Activated CD4-positive, alpha-beta T cell treated with anti-CD3 and anti-CD28 coated beads, Interleukin-2, amount 50 U/mL, for 24 hours (primary cell): ENCODE data around the gene ZACN.
"Not testable (repeated sequence)": the region's sequence is repeated elsewhere in the genome, so short reads cannot be mapped to it uniquely, and the experiment has no call there.

Experiments used
- DNase-seq, 2 donors: peaks; one replicate each; pipeline ENCODE4 v3.0.0-alpha.2; 2020; ENCODE audit warnings: low read depth in 1 of 2, low spot score in 1 of 2

ZACN gene

GRCh38 chr17:76053246-76054111 lies 25.5 kb upstream of the ZACN start:
- DNase-seq, result no peak

GRCh38 chr17:76054112-76054476 lies 24.9 kb upstream of the ZACN start:
- DNase-seq, result no peak

DNA sequence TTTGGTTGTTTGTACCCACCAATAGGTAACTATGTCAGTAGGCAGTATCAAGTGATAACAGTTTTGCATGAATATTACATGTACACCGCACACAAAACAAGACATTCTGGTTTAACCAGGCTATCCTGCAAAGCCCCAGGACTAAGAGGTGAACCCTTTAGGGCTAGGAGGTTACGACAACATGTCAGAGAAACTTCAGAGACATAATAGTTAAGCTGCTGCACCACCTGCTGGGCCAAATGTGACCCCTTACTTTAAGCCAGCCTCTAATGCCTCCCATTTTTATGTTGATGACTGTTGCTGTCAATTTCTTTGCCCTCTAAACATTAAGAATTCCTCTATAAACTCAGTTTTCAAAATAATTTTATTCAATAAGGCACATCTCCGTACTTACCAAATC lies 22.1 kb upstream of the ZACN start:
- no peak for DNase-seq

GRCh38 chr17:76058264-76058663 lies 20.7 kb upstream of the ZACN start:
- not testable (repeated sequence) for DNase-seq

DNA sequence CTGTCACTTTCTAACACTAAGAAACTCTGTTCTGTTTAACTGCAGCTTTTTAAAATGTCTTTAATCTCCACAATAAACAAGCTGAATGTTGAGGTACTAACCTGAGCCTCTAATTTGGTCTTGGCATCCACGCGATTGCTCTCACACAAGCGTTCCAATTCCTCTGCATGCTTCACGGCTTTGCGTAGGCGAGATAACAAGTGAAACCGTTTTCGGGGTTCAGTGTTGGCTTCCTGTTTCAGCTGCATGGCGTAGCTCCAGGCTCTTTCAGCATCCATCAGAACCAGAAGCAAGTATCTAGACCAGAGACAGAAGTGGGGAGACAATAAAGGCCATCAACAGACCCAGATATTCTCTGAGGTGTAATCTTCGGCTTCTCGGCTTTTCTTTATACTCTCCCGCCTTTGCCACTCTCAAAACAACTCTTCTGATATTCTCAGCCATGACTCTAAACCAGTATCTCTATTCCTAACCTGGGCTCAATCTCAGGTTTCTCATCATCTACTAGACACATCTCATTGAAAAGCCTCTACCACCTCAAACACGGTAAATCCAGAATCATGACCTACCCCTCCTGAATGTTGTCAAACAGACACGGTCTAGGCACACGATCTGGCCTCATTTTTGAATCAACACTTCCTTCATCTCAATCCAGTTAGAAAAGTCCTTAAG lies 15.0 kb upstream of the ZACN start:
- DNase-seq, result peak in 1 of 2 donors; percentile 58

DNA sequence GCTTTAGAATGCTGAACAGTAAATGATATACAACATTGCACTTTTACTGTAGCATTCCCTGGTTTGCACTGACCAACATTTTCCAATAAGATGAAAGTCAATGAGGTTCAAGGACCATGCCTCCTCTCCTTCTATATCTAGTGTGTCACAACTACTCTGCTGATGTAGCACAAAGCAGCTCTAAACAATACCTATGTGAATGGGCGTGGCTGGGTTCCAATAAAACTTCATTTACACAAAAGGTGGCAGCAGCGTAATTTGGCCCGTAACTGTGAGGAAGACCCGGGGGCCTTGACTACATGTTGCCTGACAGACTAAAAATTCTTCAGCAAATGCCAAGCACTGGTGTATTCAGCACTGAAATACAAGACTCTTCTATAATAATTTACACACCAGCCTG lies 13.2 kb upstream of the ZACN start:
- no peak for DNase-seq

GRCh38 chr17:76071531-76072147 lies 7.3 kb upstream of the ZACN start:
- DNase-seq, result peak in 1 of 2 donors; percentile 38

DNA sequence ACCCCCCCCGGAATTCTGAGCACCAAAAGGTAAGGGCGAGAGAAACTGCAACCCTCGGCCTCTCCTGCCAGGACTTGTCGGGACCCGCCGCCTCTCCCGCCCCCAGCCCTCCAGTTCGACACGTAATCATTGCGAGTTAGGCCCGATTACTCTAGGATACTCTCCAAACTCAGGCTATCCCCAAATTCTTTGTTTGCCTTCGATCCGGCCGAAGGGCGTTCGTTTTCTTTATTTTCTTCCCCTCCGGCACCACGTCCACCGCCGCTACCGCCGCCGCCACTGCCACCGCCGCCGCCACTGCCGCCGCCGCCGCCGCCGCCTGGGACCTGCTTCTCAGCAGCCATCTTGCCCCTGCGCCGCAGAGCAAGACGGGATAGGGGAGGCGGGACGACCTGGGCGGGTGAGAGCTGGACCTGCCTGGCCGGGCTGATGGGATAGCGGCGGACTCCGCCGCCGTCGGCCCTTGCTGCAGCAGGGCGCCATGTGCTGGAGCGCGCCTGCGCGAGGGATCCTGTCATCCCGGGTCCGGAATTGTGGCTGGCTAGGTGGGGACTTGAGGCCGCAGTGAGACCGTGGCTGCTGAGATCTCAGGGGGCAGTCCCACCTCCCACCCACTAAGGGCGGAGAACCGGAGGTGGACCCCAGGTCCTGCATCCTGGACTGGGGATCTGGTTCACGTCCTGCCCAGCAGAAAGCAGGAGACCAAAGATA lies 6.7 kb upstream of the ZACN start, which contains the start of gene SRP68:
SRP68 (minus strand) TSS at position 370 of the 711 bp plus-strand sequence; CDS start at position 344, 26 bp downstream.
- peak; percentile 66 to 80 for DNase-seq

- DNase-seq, result no peak
Observed at GRCh38 chr17:76074390-76075363, 4.3 kb upstream of the ZACN start, which contains the start of gene GALR2. Gene GALR2 (plus strand): TSS chr17:76074781. CDS start chr17:76074884, 103 bp downstream.

DNA sequence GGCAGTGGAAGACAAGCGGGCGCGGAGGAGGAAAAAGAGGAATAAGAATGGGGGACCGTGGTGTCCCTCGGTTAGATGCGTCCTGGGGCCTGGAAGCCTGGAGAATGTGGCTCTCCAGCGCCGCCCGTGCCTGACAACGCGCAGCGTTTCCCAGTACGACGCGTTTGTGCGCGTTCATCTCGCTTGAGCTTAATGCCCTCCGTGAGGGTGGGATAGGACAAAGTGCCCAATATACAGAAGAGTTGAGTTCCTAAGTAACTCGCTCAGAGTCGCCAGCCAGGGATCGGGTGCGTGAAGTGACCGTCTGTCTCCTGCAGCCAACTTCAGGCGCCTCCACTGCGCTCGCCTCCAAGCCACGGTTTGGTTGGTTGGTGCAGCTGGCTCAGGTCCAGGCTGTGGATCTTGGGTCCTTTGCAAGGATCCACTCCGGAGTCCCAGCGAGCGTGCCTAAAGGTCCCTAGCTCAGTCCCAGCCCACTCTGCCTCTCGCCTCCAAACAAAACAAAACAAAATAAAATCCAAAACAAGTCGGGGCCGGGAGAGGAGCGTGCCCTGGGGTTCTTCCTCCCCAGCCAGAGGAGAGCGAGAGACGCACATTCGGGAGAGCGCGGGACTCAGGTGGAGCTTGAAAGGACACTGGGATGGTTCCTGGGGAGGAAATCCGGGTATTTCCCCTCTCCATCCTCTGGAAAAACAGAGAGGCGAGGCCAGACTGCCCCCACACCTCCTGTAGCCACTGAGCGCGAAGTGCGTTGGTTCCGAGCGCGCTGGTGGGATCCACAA lies 3.4 kb upstream of the ZACN start:
- no peak for DNase-seq

- no peak for DNase-seq
Observed at GRCh38 chr17:76076146-76076764, 2.7 kb upstream of the ZACN start.

DNA sequence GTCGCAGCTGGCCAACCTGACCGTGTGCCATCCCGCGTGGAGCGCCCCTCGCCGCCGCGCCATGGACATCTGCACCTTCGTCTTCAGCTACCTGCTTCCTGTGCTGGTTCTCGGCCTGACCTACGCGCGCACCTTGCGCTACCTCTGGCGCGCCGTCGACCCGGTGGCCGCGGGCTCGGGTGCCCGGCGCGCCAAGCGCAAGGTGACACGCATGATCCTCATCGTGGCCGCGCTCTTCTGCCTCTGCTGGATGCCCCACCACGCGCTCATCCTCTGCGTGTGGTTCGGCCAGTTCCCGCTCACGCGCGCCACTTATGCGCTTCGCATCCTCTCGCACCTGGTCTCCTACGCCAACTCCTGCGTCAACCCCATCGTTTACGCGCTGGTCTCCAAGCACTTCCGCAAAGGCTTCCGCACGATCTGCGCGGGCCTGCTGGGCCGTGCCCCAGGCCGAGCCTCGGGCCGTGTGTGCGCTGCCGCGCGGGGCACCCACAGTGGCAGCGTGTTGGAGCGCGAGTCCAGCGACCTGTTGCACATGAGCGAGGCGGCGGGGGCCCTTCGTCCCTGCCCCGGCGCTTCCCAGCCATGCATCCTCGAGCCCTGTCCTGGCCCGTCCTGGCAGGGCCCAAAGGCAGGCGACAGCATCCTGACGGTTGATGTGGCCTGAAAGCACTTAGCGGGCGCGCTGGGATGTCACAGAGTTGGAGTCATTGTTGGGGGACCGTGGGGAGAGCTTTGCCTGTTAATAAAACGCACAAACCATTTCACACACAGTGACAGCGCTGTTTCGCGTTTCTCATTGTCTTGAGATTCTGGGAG lies 2.0 kb upstream of the ZACN start:
- no peak for DNase-seq

- DNase-seq, result no peak
Observed at GRCh38 chr17:76077584-76078110, 1.3 kb upstream of the ZACN start.

- DNase-seq, result not testable (repeated sequence)
Observed at GRCh38 chr17:76078370-76078769, 612 bp upstream of the ZACN start.

DNA sequence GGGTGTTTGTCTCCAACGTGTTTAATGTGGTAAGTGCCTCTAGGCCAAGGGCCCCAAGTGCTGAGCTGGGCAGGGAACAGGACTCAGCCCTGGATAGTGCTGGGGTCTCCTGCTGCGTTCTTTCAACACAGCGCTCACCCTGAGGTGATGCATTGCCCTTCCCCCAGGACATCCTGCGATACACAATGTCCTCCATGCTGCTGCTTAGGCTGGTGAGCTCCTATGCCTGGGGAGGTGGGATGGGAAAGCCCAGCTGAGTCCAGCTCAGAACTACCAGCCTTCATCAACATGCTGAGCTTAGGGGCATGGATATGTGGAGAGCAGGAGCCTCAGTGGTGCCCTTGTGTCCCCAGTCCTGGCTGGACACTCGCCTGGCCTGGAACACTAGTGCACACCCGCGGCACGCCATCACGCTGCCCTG lies 563 bp downstream of the ZACN start:
- no peak for DNase-seq

DNA sequence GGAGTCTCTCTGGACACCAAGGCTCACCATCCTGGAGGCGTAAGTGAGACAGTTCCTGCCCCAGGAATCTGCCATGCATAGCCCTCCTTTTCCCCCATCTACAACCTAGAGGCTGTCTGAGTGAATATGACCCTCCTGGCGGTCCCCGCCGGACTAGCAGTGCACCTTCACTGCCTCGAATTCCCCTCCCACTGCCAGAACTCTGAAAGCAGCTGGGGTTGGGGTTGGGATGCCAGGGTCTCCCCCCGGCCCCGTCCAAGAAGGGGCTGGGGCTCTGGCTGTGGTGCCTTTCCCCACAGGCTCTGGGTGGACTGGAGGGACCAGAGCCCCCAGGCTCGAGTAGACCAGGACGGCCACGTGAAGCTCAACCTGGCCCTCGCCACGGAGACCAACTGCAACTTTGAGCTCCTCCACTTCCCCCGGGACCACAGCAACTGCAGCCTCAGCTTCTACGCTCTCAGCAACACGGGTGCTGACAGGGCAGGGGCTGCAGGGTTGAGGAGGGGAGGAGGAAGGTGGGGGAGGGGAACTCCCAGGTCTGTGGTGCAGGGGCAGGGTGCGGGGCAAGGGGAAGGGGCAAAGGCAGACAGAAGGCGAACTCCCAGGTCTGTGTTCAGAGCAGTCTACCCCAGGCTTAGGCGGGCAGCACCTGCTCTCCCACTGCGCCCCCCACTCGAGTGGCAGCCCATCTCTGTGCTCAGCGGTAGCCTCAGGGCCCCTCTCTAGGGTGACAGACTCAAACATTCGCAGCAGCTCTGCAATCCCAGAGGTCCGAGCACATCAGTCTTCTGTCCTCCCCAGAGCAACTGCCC lies 1.2 kb downstream of the ZACN start:
- no peak for DNase-seq

DNA sequence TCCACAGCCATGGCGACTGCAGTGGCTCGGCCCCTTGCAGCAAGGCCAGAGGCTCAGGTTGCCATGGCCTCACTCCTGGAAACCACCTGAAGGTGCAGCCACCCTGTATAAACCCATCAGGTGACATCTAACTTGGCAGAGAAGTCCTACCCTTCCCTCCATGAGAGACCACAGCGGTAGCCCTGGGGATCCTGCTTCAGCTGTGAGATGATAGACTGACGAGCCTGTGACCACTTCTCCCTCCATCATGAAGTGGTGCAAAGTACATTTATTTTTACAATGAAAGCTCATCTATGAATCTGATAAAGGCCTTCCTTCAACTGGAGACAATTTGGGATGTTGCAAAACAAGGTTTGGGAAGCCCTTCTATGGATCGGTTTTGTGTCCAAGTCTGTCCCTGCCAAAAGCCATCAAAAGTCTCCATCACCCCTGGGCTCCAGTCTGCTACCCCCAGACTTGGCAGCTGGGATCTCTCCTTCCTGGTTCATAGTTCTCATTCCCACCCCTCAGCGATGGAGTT lies 1.8 kb downstream of the ZACN start:
- DNase-seq, result no peak
